Endothelial cell of umbilical vein (primary cell): Measurements from ENCODE around the gene FNIP2. TPM values are rescaled to one million over a fixed set of nuclear protein-coding genes. Genes with fewer than 3 reads are reported as not detected.

Source experiments
- BruUV-seq: library from RNA; stranded (reverse); fragments of 400-500 nt; replicated peaks from 2 replicates; lab custom pipeline; 2021; lab: Mats Ljungman, UMichigan
- CTCF ChIA-PET: fragments of 300-600, 350-600 bp; sonication (Branson Sonifier 250); formaldehyde crosslinking; loops from one replicate; lab custom pipeline; 2021; ENCODE audit warnings: antibody characterized with exemption, inconsistent platforms; lab: Charles Lee
- POLR2A ChIA-PET: fragments of 300-600, 350-600 bp; sonication (Branson Sonifier 250); formaldehyde crosslinking; loops from one replicate; lab custom pipeline; 2021; ENCODE audit warnings: antibody characterized with exemption, inconsistent platforms; lab: Charles Lee
- DNase-seq: peaks from one replicate; pipeline ENCODE4 v3.0.0-alpha.2; 2011; ENCODE audit warnings: low read depth, low spot score
- FAIRE-seq: peaks from 2 replicates; lab custom pipeline; 2011; peaks lifted over from hg19 to GRCh38; lab: Jason Lieb, UNC
- H2AFZ ChIP-seq: 2 replicates; pipeline ENCODE4 v1.6.0; 2012; ENCODE audit warnings: low read depth, low read length, control low read depth, inconsistent platforms
- H3K27ac ChIP-seq: 2 replicates; pipeline ENCODE4 v1.5.1; 2011; ENCODE audit warnings: low read depth, mild to moderate bottlenecking, control low read depth, low read length, moderate library complexity; ENCODE audit not compliant: insufficient read depth
- H3K27me3 ChIP-seq, 2 experiments: 2 replicates each; pipeline versions ENCODE4 v1.6.0 to v1.6.1; 2011; ENCODE audit warnings: low read length in 2 of 2, mixed read lengths in 1 of 2; ENCODE audit not compliant: control insufficient read depth in 2 of 2, insufficient read depth in 2 of 2
- H3K36me3 ChIP-seq, 2 experiments: 2 replicates in 1 of 2; 3 replicates in 1 of 2; pipeline ENCODE4 v1.5.1; 2011; ENCODE audit warnings: low read length in 2 of 2, mild to moderate bottlenecking in 1 of 2, moderate library complexity in 1 of 2; ENCODE audit not compliant: control insufficient read depth in 2 of 2, insufficient read depth in 2 of 2; ENCODE audit errors: extremely low read depth in 1 of 2
- H3K4me1 ChIP-seq: 3 replicates; pipeline ENCODE4 v1.5.1; 2011; ENCODE audit warnings: mild to moderate bottlenecking, low read length; ENCODE audit not compliant: control insufficient read depth, insufficient read depth; ENCODE audit errors: extremely low read depth
- H3K4me2 ChIP-seq: 2 replicates; pipeline ENCODE4 v1.6.1; 2011; ENCODE audit warnings: low read length, control low read depth, mixed read lengths; ENCODE audit not compliant: insufficient read depth
- H3K4me3 ChIP-seq, 3 experiments: fragments of 200-600 bp in 1 of 3; sonication (generic), shearing (Covaris generic) in 1 of 3; replicated peaks in 1 of 3; 2 replicates each; pipeline ENCODE4 v1.5.1; 2011 to 2016; ENCODE audit warnings: control low read depth in 3 of 3, low read length in 3 of 3, mild to moderate bottlenecking in 2 of 3, inconsistent platforms in 1 of 3, low read depth in 1 of 3, moderate library complexity in 1 of 3; ENCODE audit not compliant: insufficient read depth in 1 of 3
- H3K79me2 ChIP-seq: 2 replicates; pipeline ENCODE4 v1.6.0; 2012; ENCODE audit warnings: low read length, inconsistent platforms; ENCODE audit not compliant: control insufficient read depth, insufficient read depth
- H3K9ac ChIP-seq: replicated peaks from 2 replicates; pipeline ENCODE3; 2011; ENCODE audit warnings: low read length, control low read depth; ENCODE audit not compliant: insufficient read depth; ENCODE audit errors: extremely low read depth
- H3K9me1 ChIP-seq: replicated peaks from 3 replicates; pipeline ENCODE4 v1.6.0; 2011; ENCODE audit warnings: mild to moderate bottlenecking, low read length; ENCODE audit not compliant: control insufficient read depth, insufficient read depth; ENCODE audit errors: extremely low read depth
- H3K9me3 ChIP-seq: replicated peaks from 2 replicates; pipeline ENCODE4 v1.5.1; 2012; ENCODE audit warnings: low read length, inconsistent platforms; ENCODE audit not compliant: control insufficient read depth, insufficient read depth
- H4K20me1 ChIP-seq: replicated peaks from 2 replicates; pipeline ENCODE3; 2011; ENCODE audit warnings: mild to moderate bottlenecking, low read length; ENCODE audit not compliant: control insufficient read depth, insufficient read depth; ENCODE audit errors: extremely low read depth
- EZH2 ChIP-seq: IDR thresholded peaks from 2 replicates; pipeline ENCODE4 v1.6.1; 2012; ENCODE audit warnings: borderline replicate concordance, low read depth, mild to moderate bottlenecking, moderate library complexity, low read length, inconsistent platforms; ENCODE audit not compliant: severe bottlenecking
- FOS ChIP-seq: IDR thresholded peaks from 2 replicates; pipeline ENCODE4 v1.6.1; 2011; ENCODE audit warnings: mild to moderate bottlenecking, low read length, moderate library complexity, borderline replicate concordance; ENCODE audit not compliant: insufficient read depth
- MYC ChIP-seq: IDR thresholded peaks from one replicate; pipeline ENCODE4 v1.6.1; 2011; ENCODE audit warnings: mild to moderate bottlenecking, low read depth, low read length
- POLR2AphosphoS5 ChIP-seq: IDR thresholded peaks from 2 replicates; pipeline ENCODE4 v1.6.1; 2012; ENCODE audit warnings: low read depth, mild to moderate bottlenecking, control low read depth, low read length, moderate library complexity; ENCODE audit not compliant: insufficient read depth
- dilution Hi-C: fragments of 300-500 bp; cut with MboI; formaldehyde crosslinking; loops from one replicate; pipeline ENCODE4 v1.15.0; 2019; ENCODE audit warnings: low sequenced_read_pairs; ENCODE audit not compliant: extremely low pct_ligation_motif_present
- intact Hi-C: fragments of 100-400 bp; cut with micrococcal nuclease; formaldehyde crosslinking; loops from one replicate; pipeline ENCODE4 v1.10.0; 2022
- polyA plus RNA-seq, 4 experiments: library from polyadenylated mRNA; depleted of rRNA in 3 of 4; stranded (reverse) in 3 of 4; unstranded in 1 of 4; fragments of >200 nt; gene quantifications; 2 replicates each; pipeline versions ENCODE4 v1.2.1 to v1.2.3, GENCODE V29; 2011 to 2012; ENCODE audit warnings: missing spikeins in 1 of 4
- total RNA-seq: library from RNA; stranded (reverse); gene quantifications from 2 replicates; pipeline ENCODE4 v1.2.3, GENCODE V29; 2021
- TF ChIP-seq, protein P1 (sequence below): IDR thresholded peaks from 2 replicates; pipeline ENCODE4 v1.6.1; 2011; ENCODE audit not compliant: insufficient read depth, insufficient read length
- TF ChIP-seq, protein P2 (sequence below), 2 donors: IDR thresholded peaks; 1 replicate in 1 of 2; 2 replicates in 1 of 2; pipeline ENCODE4 v1.5.1; 2011; ENCODE audit warnings: low read length in 2 of 2, mild to moderate bottlenecking in 2 of 2, moderate library complexity in 2 of 2, control low read depth in 1 of 2, inconsistent platforms in 1 of 2, low read depth in 1 of 2; ENCODE audit not compliant: insufficient read depth in 1 of 2; ENCODE audit errors: extremely low read depth in 1 of 2

Gene FNIP2
- total and polyA plus RNA-seq, 2 donors (not counting 3 experiments of a cell fraction or from before 2014, with no cell fraction given): 4.5 to 14.4 TPM

DNA sequence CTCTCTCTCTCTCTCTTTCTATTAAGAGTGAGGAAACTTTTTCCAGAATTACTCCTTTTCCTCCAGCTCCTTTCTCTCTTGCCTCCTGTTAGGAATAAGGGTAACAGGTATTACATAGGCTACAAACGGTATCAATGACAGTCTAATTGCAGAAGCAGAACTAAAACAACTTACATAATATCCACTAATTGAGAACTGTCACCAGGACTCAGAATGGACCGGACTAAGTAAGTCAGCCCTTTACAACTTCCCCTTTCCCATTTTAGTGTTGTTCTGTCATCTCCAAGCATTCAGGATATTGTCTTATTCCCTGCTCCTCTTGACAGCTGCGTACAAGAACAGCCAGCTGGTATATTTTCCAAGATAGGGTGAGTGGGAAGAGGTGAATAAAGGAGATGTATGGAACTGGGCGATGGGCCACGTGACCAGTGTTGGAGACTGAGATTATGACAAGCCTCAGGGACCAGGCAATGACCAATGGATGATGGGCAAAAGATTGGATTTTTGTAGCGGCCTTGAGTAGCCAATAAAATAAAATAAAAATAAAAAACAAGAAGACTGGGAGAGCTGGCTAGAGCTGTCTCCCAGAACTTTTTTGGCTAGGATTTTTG is 2.3 kb upstream of the FNIP2 start:
- TF ChIP-seq POLR2AphosphoS5 (no peak), EZH2 (no peak), MYC (no peak), FOS (no peak)
- TF ChIP-seq, protein P1, sequence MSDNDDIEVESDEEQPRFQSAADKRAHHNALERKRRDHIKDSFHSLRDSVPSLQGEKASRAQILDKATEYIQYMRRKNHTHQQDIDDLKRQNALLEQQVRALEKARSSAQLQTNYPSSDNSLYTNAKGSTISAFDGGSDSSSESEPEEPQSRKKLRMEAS: no peak
- TF ChIP-seq, protein P2, sequence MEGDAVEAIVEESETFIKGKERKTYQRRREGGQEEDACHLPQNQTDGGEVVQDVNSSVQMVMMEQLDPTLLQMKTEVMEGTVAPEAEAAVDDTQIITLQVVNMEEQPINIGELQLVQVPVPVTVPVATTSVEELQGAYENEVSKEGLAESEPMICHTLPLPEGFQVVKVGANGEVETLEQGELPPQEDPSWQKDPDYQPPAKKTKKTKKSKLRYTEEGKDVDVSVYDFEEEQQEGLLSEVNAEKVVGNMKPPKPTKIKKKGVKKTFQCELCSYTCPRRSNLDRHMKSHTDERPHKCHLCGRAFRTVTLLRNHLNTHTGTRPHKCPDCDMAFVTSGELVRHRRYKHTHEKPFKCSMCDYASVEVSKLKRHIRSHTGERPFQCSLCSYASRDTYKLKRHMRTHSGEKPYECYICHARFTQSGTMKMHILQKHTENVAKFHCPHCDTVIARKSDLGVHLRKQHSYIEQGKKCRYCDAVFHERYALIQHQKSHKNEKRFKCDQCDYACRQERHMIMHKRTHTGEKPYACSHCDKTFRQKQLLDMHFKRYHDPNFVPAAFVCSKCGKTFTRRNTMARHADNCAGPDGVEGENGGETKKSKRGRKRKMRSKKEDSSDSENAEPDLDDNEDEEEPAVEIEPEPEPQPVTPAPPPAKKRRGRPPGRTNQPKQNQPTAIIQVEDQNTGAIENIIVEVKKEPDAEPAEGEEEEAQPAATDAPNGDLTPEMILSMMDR (IDR thresholded peaks at IDR 0.05; ENCODE audit: extremely low read depth in 1 of 2, insufficient read depth in 1 of 2, low read depth in 1 of 2, low read length in 2 of 2): no peak
- BruUV-seq: no TSS peak
- Histone ChIP-seq H2AFZ (no peak overlapping the region), H4K20me1 (no peaks in the 10 kb centered on the region), H3K27ac (no peak overlapping the region), H3K4me1 (peaks cover 23% of the 10 kb centered on the region), H3K27me3 (no peaks in the 10 kb centered on the region), H3K4me3 (no peak overlapping the region), H3K9me1 (no peaks in the 10 kb centered on the region), H3K79me2 (peaks cover 11% of the 10 kb centered on the region), H3K9me3 (no peaks in the 10 kb centered on the region), H3K4me2 (no peak overlapping the region), H3K36me3 (no peaks in the 10 kb centered on the region), H3K9ac (no peak overlapping the region)
- ChIA-PET POLR2A (no interaction called here), CTCF (no interaction called here)
- dilution Hi-C loops (no loop called here), intact Hi-C loops (no loop called here)
- DNase-seq (no peak), FAIRE-seq (no peak)
